GM23338 (cell line): ENCODE data around the gene SCGB3A1. TPM values are rescaled to one million over a fixed set of nuclear protein-coding genes. Genes with fewer than 3 reads are reported as not detected.

ENCODE experiments used
- ATAC-seq: fragments of 200-7000 bp; cut with Tn5 transposase; 3 replicates; pipeline ENCODE4 v1.9.1; 2020
- DNase-seq: peaks from one replicate; pipeline ENCODE4 v3.0.0-alpha.2; 2015; ENCODE audit warnings: low spot score
- H2AFZ ChIP-seq: fragments of 200-600 bp; sonication (generic); 2 replicates; pipeline ENCODE4 v1.8.0; 2016; ENCODE audit warnings: antibody characterized with exemption, mild to moderate bottlenecking, moderate library complexity
- H3F3A ChIP-seq: fragments of 200-600 bp; sonication (generic); replicated peaks from 2 replicates; pipeline ENCODE4 v1.8.0; 2017; ENCODE audit warnings: antibody characterized with exemption, mixed run types, low read depth
- H3K27ac ChIP-seq: fragments of 200-600 bp; sonication (generic); 2 replicates; pipeline ENCODE4 v1.6.1; 2016; ENCODE audit warnings: low read depth
- H3K27me3 ChIP-seq: fragments of 200-600 bp; sonication (generic); 2 replicates; pipeline ENCODE4 v1.8.0; 2016; ENCODE audit warnings: mild to moderate bottlenecking, mixed run types, moderate library complexity; ENCODE audit not compliant: insufficient read depth
- H3K36me3 ChIP-seq: fragments of 200-600 bp; sonication (generic); 2 replicates; pipeline ENCODE4 v1.8.0; 2016; ENCODE audit warnings: mild to moderate bottlenecking; ENCODE audit not compliant: insufficient read depth
- H3K4me1 ChIP-seq: fragments of 200-600 bp; sonication (generic); 2 replicates; pipeline ENCODE4 v1.8.0; 2016; ENCODE audit warnings: mild to moderate bottlenecking, moderate library complexity; ENCODE audit not compliant: insufficient read depth
- H3K4me2 ChIP-seq: fragments of 200-600 bp; sonication (generic); 2 replicates; pipeline ENCODE4 v1.7.1; 2017; ENCODE audit warnings: mixed run types
- H3K4me3 ChIP-seq: fragments of 200-600 bp; sonication (generic); 2 replicates; pipeline ENCODE4 v1.6.1; 2016; ENCODE audit warnings: mixed run types
- H3K79me2 ChIP-seq: fragments of 200-600 bp; sonication (generic); replicated peaks from 2 replicates; pipeline ENCODE4 v1.8.0; 2017; ENCODE audit warnings: mild to moderate bottlenecking; ENCODE audit not compliant: insufficient read depth
- H3K9me2 ChIP-seq: fragments of 200-600 bp; sonication (generic); 2 replicates; pipeline ENCODE4 v1.8.0; 2017; ENCODE audit not compliant: insufficient read depth
- H4K20me1 ChIP-seq: fragments of 200-600 bp; sonication (generic); replicated peaks from 2 replicates; pipeline ENCODE4 v1.8.0; 2017; ENCODE audit warnings: mild to moderate bottlenecking; ENCODE audit not compliant: insufficient read depth
- H3K27ac Mint-ChIP-seq: 2 replicates; pipeline ENCODE4 v1.8.0; 2020; ENCODE audit warnings: inconsistent platforms, mild to moderate bottlenecking, moderate library complexity, mixed read lengths
- H3K27me3 Mint-ChIP-seq: 3 replicates; pipeline ENCODE4 v1.8.0; 2022; ENCODE audit warnings: low read depth, mild to moderate bottlenecking, moderate library complexity, mixed read lengths, inconsistent platforms; ENCODE audit not compliant: insufficient read depth, poor library complexity
- H3K36me3 Mint-ChIP-seq: 3 replicates; pipeline ENCODE4 v1.8.0; 2021; ENCODE audit warnings: low read depth, mild to moderate bottlenecking, inconsistent platforms, moderate library complexity, mixed read lengths
- H3K4me1 Mint-ChIP-seq: 3 replicates; pipeline ENCODE4 v1.8.0; 2020; ENCODE audit warnings: mild to moderate bottlenecking, inconsistent platforms, mixed read lengths
- H3K4me3 Mint-ChIP-seq: 3 replicates; pipeline ENCODE4 v1.8.0; 2021; ENCODE audit warnings: moderate library complexity, mild to moderate bottlenecking, inconsistent platforms, mixed read lengths
- H3K9me3 Mint-ChIP-seq: 3 replicates; pipeline ENCODE4 v1.8.0; 2020; ENCODE audit warnings: moderate library complexity, mild to moderate bottlenecking, inconsistent platforms, mixed read lengths
- CREB1 ChIP-seq: fragments of 250-450 bp; sonication (Bioruptor Pico); IDR thresholded peaks from 2 replicates; pipeline ENCODE4 v1.5.0; 2020; ENCODE audit warnings: low read depth, mild to moderate bottlenecking, moderate library complexity
- EZH2 ChIP-seq: fragments of 200-600 bp; sonication (generic); IDR thresholded peaks from one replicate; pipeline ENCODE4 v1.8.0; 2017; ENCODE audit warnings: antibody characterized with exemption, mild to moderate bottlenecking, low read depth; ENCODE audit not compliant: unreplicated experiment
- EZH2phosphoT487 ChIP-seq: fragments of 200-600 bp; sonication (generic); IDR thresholded peaks from one replicate; pipeline ENCODE4 v1.8.1; 2018; ENCODE audit warnings: antibody characterized with exemption; ENCODE audit not compliant: unreplicated experiment
- JUNB ChIP-seq: IDR thresholded peaks from one replicate; pipeline ENCODE4 v1.6.1; 2016; ENCODE audit warnings: antibody characterized with exemption; ENCODE audit not compliant: unreplicated experiment
- NANOG ChIP-seq: IDR thresholded peaks from 2 replicates; pipeline ENCODE4 v1.6.1; 2016; ENCODE audit warnings: antibody characterized with exemption, borderline replicate concordance
- POLR2AphosphoS5 ChIP-seq: IDR thresholded peaks from 2 replicates; pipeline ENCODE4 v1.6.1; 2016; ENCODE audit warnings: antibody characterized with exemption, low read depth
- STAT1 ChIP-seq: IDR thresholded peaks from one replicate; pipeline ENCODE4 v1.6.1; 2016; ENCODE audit warnings: antibody characterized with exemption; ENCODE audit not compliant: unreplicated experiment
- ZNF114 ChIP-seq: fragments of 250-450 bp; sonication (Bioruptor Pico); IDR thresholded peaks from 2 replicates; pipeline ENCODE4 v1.5.0; 2020; ENCODE audit warnings: mild to moderate bottlenecking, moderate library complexity
- ZNF331 ChIP-seq: fragments of 250-450 bp; sonication (Bioruptor Pico); IDR thresholded peaks from 2 replicates; pipeline ENCODE4 v1.5.0; 2020; ENCODE audit warnings: low read depth, mild to moderate bottlenecking, moderate library complexity
- polyA plus RNA-seq: library from polyadenylated mRNA; unstranded; fragments of >200 nt; fragmentation: Nextera tagmentation; extraction: Ambion mirVana; gene quantifications from 2 replicates; pipeline ENCODE4 v1.2.1, GENCODE V29; 2016
- total RNA-seq: library from RNA; depleted of rRNA; stranded (reverse); fragments of >200 nt; shearing (Covaris generic); gene quantifications from 2 replicates; pipeline ENCODE4 v1.2.3, GENCODE V29; 2014
- TF ChIP-seq, protein P1 (sequence below): IDR thresholded peaks from one replicate; pipeline ENCODE4 v1.6.1; 2018; ENCODE audit warnings: antibody characterized with exemption; ENCODE audit not compliant: unreplicated experiment
- TF ChIP-seq, protein P2 (sequence below): fragments of 250-450 bp; sonication (Bioruptor Pico); IDR thresholded peaks from 2 replicates; pipeline ENCODE4 v1.5.0; 2020; ENCODE audit warnings: mild to moderate bottlenecking, moderate library complexity
- TF ChIP-seq, protein P3 (sequence below): IDR thresholded peaks from 2 replicates; pipeline ENCODE4 v1.6.1; 2016; ENCODE audit warnings: antibody characterized with exemption
- TF ChIP-seq, protein P4 (sequence below), 2 experiments: fragments of 200-600 bp in 1 of 2; sonication (generic) in 1 of 2; conservative IDR thresholded peaks; 2 replicates each; pipeline versions ENCODE4 v1.5.1 to v1.6.1; 2016 to 2017; ENCODE audit warnings: antibody characterized with exemption in 2 of 2, low read depth in 2 of 2, mild to moderate bottlenecking in 2 of 2, moderate library complexity in 1 of 2

The SCGB3A1 gene
- total and polyA plus RNA-seq, 2 experiments from 2014 or later, result not detected

DNA sequence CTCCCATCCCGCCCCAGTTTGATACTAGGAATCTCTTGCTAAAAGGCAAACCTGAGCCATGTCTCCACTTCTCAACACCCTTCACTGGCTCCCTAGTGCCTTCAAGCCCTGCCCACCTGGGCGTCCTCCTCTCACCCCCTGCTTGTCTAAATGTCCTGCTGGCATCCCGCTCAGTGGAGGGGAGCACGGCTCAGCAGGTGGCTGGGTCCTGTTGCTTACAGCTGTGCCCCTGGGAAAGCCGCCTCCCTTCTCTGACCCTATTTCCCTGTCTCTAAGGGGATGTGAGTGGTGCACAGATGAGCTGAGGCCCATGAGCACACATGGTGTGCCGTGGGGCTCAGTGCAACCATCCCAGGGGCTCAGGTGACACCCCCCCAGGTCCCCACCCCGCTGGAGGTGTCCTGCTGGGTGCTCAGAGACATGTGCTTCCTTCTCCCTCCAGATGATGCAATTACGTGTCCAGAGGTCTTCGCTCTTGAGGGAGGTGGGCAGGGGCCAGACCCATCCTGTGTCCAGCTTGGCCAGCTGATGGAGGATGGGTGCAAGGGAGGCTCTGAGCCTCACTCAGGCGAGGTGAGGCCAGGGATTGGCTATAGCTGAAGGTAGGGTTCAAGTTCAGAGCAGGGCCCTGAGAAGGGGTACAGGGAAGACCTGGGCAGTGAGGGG is 34.0 kb upstream of the SCGB3A1 start:
- Histone ChIP-seq H3K4me2 (no peak overlapping the region), H3K27me3 (no peaks in the 10 kb centered on the region), H3K9me2 (no peaks in the 10 kb centered on the region), H3K4me3 (no peak overlapping the region), H4K20me1 (no peaks in the 10 kb centered on the region), H3K4me1 (no peaks in the 10 kb centered on the region), H2AFZ (no peak overlapping the region), H3F3A (no peaks in the 10 kb centered on the region), H3K36me3 (no peaks in the 10 kb centered on the region), H3K27ac (no peak overlapping the region), H3K79me2 (no peaks in the 10 kb centered on the region)
- no peaks in the 10 kb centered on the region for H3K36me3 Mint-ChIP-seq
- H3K4me1 Mint-ChIP-seq, result peaks cover 2% of the 10 kb centered on the region; the same call in 1 of the 3 replicates
- no peaks in the 10 kb centered on the region; the same call in 2 of the 3 replicates for H3K9me3 Mint-ChIP-seq
- no peak overlapping the region for H3K4me3 Mint-ChIP-seq
- TF ChIP-seq EZH2, result no peak
- TF ChIP-seq, protein P1, sequence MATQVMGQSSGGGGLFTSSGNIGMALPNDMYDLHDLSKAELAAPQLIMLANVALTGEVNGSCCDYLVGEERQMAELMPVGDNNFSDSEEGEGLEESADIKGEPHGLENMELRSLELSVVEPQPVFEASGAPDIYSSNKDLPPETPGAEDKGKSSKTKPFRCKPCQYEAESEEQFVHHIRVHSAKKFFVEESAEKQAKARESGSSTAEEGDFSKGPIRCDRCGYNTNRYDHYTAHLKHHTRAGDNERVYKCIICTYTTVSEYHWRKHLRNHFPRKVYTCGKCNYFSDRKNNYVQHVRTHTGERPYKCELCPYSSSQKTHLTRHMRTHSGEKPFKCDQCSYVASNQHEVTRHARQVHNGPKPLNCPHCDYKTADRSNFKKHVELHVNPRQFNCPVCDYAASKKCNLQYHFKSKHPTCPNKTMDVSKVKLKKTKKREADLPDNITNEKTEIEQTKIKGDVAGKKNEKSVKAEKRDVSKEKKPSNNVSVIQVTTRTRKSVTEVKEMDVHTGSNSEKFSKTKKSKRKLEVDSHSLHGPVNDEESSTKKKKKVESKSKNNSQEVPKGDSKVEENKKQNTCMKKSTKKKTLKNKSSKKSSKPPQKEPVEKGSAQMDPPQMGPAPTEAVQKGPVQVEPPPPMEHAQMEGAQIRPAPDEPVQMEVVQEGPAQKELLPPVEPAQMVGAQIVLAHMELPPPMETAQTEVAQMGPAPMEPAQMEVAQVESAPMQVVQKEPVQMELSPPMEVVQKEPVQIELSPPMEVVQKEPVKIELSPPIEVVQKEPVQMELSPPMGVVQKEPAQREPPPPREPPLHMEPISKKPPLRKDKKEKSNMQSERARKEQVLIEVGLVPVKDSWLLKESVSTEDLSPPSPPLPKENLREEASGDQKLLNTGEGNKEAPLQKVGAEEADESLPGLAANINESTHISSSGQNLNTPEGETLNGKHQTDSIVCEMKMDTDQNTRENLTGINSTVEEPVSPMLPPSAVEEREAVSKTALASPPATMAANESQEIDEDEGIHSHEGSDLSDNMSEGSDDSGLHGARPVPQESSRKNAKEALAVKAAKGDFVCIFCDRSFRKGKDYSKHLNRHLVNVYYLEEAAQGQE, result no peak
- no peak for TF ChIP-seq EZH2phosphoT487
- TF ChIP-seq STAT1, result no peak
- TF ChIP-seq, protein P2, sequence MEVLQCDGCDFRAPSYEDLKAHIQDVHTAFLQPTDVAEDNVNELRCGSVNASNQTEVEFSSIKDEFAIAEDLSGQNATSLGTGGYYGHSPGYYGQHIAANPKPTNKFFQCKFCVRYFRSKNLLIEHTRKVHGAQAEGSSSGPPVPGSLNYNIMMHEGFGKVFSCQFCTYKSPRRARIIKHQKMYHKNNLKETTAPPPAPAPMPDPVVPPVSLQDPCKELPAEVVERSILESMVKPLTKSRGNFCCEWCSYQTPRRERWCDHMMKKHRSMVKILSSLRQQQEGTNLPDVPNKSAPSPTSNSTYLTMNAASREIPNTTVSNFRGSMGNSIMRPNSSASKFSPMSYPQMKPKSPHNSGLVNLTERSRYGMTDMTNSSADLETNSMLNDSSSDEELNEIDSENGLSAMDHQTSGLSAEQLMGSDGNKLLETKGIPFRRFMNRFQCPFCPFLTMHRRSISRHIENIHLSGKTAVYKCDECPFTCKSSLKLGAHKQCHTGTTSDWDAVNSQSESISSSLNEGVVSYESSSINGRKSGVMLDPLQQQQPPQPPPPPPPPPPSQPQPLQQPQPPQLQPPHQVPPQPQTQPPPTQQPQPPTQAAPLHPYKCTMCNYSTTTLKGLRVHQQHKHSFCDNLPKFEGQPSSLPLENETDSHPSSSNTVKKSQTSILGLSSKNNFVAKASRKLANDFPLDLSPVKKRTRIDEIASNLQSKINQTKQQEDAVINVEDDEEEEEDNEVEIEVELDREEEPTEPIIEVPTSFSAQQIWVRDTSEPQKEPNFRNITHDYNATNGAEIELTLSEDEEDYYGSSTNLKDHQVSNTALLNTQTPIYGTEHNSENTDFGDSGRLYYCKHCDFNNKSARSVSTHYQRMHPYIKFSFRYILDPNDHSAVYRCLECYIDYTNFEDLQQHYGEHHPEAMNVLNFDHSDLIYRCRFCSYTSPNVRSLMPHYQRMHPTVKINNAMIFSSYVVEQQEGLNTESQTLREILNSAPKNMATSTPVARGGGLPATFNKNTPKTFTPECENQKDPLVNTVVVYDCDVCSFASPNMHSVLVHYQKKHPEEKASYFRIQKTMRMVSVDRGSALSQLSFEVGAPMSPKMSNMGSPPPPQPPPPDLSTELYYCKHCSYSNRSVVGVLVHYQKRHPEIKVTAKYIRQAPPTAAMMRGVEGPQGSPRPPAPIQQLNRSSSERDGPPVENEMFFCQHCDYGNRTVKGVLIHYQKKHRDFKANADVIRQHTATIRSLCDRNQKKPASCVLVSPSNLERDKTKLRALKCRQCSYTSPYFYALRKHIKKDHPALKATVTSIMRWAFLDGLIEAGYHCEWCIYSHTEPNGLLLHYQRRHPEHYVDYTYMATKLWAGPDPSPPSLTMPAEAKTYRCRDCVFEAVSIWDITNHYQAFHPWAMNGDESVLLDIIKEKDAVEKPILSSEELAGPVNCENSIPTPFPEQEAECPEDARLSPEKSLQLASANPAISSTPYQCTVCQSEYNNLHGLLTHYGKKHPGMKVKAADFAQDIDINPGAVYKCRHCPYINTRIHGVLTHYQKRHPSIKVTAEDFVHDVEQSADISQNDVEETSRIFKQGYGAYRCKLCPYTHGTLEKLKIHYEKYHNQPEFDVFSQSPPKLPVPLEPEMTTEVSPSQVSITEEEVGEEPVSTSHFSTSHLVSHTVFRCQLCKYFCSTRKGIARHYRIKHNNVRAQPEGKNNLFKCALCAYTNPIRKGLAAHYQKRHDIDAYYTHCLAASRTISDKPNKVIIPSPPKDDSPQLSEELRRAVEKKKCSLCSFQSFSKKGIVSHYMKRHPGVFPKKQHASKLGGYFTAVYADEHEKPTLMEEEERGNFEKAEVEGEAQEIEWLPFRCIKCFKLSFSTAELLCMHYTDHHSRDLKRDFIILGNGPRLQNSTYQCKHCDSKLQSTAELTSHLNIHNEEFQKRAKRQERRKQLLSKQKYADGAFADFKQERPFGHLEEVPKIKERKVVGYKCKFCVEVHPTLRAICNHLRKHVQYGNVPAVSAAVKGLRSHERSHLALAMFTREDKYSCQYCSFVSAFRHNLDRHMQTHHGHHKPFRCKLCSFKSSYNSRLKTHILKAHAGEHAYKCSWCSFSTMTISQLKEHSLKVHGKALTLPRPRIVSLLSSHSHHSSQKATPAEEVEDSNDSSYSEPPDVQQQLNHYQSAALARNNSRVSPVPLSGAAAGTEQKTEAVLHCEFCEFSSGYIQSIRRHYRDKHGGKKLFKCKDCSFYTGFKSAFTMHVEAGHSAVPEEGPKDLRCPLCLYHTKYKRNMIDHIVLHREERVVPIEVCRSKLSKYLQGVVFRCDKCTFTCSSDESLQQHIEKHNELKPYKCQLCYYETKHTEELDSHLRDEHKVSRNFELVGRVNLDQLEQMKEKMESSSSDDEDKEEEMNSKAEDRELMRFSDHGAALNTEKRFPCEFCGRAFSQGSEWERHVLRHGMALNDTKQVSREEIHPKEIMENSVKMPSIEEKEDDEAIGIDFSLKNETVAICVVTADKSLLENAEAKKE (CRISPR knock-in tag), result no peak
- no peak for TF ChIP-seq NANOG
- no peak for TF ChIP-seq ZNF331
- TF ChIP-seq ZNF114, result no peak
- TF ChIP-seq POLR2AphosphoS5, result no peak
- TF ChIP-seq CREB1 (CRISPR knock-in tag), result no peak
- TF ChIP-seq JUNB, result no peak
- TF ChIP-seq, protein P3, sequence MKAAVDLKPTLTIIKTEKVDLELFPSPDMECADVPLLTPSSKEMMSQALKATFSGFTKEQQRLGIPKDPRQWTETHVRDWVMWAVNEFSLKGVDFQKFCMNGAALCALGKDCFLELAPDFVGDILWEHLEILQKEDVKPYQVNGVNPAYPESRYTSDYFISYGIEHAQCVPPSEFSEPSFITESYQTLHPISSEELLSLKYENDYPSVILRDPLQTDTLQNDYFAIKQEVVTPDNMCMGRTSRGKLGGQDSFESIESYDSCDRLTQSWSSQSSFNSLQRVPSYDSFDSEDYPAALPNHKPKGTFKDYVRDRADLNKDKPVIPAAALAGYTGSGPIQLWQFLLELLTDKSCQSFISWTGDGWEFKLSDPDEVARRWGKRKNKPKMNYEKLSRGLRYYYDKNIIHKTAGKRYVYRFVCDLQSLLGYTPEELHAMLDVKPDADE, result no peak
- TF ChIP-seq, protein P4, sequence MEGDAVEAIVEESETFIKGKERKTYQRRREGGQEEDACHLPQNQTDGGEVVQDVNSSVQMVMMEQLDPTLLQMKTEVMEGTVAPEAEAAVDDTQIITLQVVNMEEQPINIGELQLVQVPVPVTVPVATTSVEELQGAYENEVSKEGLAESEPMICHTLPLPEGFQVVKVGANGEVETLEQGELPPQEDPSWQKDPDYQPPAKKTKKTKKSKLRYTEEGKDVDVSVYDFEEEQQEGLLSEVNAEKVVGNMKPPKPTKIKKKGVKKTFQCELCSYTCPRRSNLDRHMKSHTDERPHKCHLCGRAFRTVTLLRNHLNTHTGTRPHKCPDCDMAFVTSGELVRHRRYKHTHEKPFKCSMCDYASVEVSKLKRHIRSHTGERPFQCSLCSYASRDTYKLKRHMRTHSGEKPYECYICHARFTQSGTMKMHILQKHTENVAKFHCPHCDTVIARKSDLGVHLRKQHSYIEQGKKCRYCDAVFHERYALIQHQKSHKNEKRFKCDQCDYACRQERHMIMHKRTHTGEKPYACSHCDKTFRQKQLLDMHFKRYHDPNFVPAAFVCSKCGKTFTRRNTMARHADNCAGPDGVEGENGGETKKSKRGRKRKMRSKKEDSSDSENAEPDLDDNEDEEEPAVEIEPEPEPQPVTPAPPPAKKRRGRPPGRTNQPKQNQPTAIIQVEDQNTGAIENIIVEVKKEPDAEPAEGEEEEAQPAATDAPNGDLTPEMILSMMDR (conservative IDR thresholded peaks at IDR 0.05; ENCODE audit: low read depth in 2 of 2), result no peak
- DNase-seq (no peak), ATAC-seq (no peak)
- H3K27ac Mint-ChIP-seq, result no peak overlapping the region
- peaks cover 3% of the 10 kb centered on the region for H3K27me3 Mint-ChIP-seq
